K562 (cell line): ENCODE results near the gene PPARD. TPM values are rescaled to one million over a fixed set of nuclear protein-coding genes. Genes with fewer than 3 reads are reported as not detected.

ENCODE experiments used
- FOXM1 ChIP-seq, 2 experiments: fragments of 450-650 bp in 1 of 2; sonication (generic) in 1 of 2; formaldehyde crosslinking in 1 of 2; IDR thresholded peaks; 2 replicates each; pipeline versions ENCODE4 v1.6.1 to v1.9.0; 2017 to 2022; ENCODE audit warnings: low read depth in 2 of 2, mild to moderate bottlenecking in 2 of 2, missing genetic modification reagents in 1 of 2, moderate library complexity in 1 of 2
- GTF2F1 ChIP-seq: IDR thresholded peaks from 2 replicates; pipeline ENCODE4 v1.6.1; 2011; ENCODE audit warnings: low read depth, low read length, improper control_type of control experiment
- KDM5B ChIP-seq: fragments of 200-600 bp; sonication (generic); IDR thresholded peaks from 2 replicates; pipeline ENCODE4 v1.6.1; 2012; ENCODE audit warnings: low read depth, mild to moderate bottlenecking, moderate library complexity, low read length, control low read depth, inconsistent platforms; ENCODE audit not compliant: insufficient replicate concordance
- KLF6 ChIP-seq: fragments of 250-450 bp; sonication (Bioruptor Pico); IDR thresholded peaks from 2 replicates; pipeline ENCODE4 v1.4.0; 2020; ENCODE audit warnings: mild to moderate bottlenecking, moderate library complexity, borderline replicate concordance
- MYNN ChIP-seq, 2 experiments: sonication (generic); formaldehyde crosslinking in 1 of 2; IDR thresholded peaks; 2 replicates each; pipeline versions ENCODE4 v1.5.0 to v1.6.1; 2016 to 2020; ENCODE audit warnings: antibody characterized with exemption in 1 of 2, missing genetic modification reagents in 1 of 2
- NR2C2 ChIP-seq, 2 experiments: fragments of 200-800 bp in 1 of 2; sonication (Bioruptor generic) in 1 of 2; sonication (generic) in 1 of 2; formaldehyde crosslinking in 1 of 2; IDR thresholded peaks; 2 replicates each; pipeline versions ENCODE4 v1.6.1 to v1.8.0; 2016 to 2022; ENCODE audit warnings: mild to moderate bottlenecking in 1 of 2, missing compliant biosample characterization in 1 of 2, missing genetic modification characterization in 1 of 2, missing genetic modification reagents in 1 of 2
- PHB ChIP-seq: fragments of 250-450 bp; sonication (Bioruptor Pico); IDR thresholded peaks from 2 replicates; pipeline ENCODE4 v1.5.0; 2021
- RAD21 ChIP-seq, 2 experiments: fragments of 250-450 bp in 1 of 2; fragments of 450-650 bp in 1 of 2; sonication (Bioruptor Pico) in 1 of 2; formaldehyde crosslinking in 1 of 2; IDR thresholded peaks in 1 of 2; conservative IDR thresholded peaks in 1 of 2; 2 replicates each; pipeline versions ENCODE4 v1.4.0 to v1.8.0; 2020 to 2022; ENCODE audit warnings: mild to moderate bottlenecking in 2 of 2, moderate library complexity in 1 of 2
- RBM34 ChIP-seq: fragments of 200-400 bp; formaldehyde crosslinking; IDR thresholded peaks from 2 replicates; pipeline ENCODE4 v1.6.1; 2018; ENCODE audit warnings: low read length, borderline replicate concordance; ENCODE audit not compliant: insufficient read depth
- RBM39 ChIP-seq: fragments of 200-400 bp; formaldehyde crosslinking; optimal IDR thresholded peaks from 2 replicates; pipeline ENCODE3; 2018; ENCODE audit warnings: low read depth, low read length
- SAFB2 ChIP-seq: fragments of 200-400 bp; formaldehyde crosslinking; IDR thresholded peaks from 2 replicates; pipeline ENCODE4 v1.6.1; 2018; ENCODE audit warnings: borderline replicate concordance, low read length, low read depth, moderate library complexity; ENCODE audit not compliant: severe bottlenecking
- SIX5 ChIP-seq, 2 experiments: IDR thresholded peaks; 2 replicates each; pipeline ENCODE4 v1.6.1; 2011; ENCODE audit warnings: low read length in 2 of 2, borderline replicate concordance in 1 of 2, low read depth in 1 of 2, mild to moderate bottlenecking in 1 of 2, moderate library complexity in 1 of 2; ENCODE audit not compliant: insufficient read depth in 1 of 2
- TBL1XR1 ChIP-seq, 2 experiments: IDR thresholded peaks; 2 replicates each; pipeline ENCODE4 v1.6.1; 2012; ENCODE audit warnings: improper control_type of control experiment in 2 of 2, low read length in 2 of 2, mild to moderate bottlenecking in 1 of 2
- TCF7 ChIP-seq: sonication (generic); IDR thresholded peaks from 2 replicates; pipeline ENCODE4 v1.6.1; 2016; ENCODE audit warnings: antibody characterized with exemption, borderline replicate concordance
- TEAD4 ChIP-seq, 2 experiments: sonication (generic) in 1 of 2; formaldehyde crosslinking in 1 of 2; IDR thresholded peaks; 2 replicates each; pipeline versions ENCODE4 v1.6.1 to v1.8.0; 2012 to 2022; ENCODE audit warnings: borderline replicate concordance in 1 of 2, inconsistent platforms in 1 of 2, low read length in 1 of 2, mild to moderate bottlenecking in 1 of 2, missing genetic modification reagents in 1 of 2
- ZBED1 ChIP-seq: IDR thresholded peaks from 2 replicates; pipeline ENCODE4 v1.6.1; 2014
- ZNF253 ChIP-seq: fragments of 250-450 bp; sonication (Bioruptor Pico); conservative IDR thresholded peaks from 2 replicates; pipeline ENCODE4 v1.6.1; 2021; ENCODE audit warnings: mild to moderate bottlenecking
- ZNF609 ChIP-seq: sonication (generic); formaldehyde crosslinking; IDR thresholded peaks from 2 replicates; pipeline ENCODE4 v1.8.1; 2023; ENCODE audit warnings: missing genetic modification reagents, mild to moderate bottlenecking, borderline replicate concordance
- ZNF668 ChIP-seq: fragments of 250-450 bp; sonication (Bioruptor Pico); IDR thresholded peaks from 2 replicates; pipeline ENCODE4 v1.8.0; 2022; ENCODE audit warnings: mild to moderate bottlenecking, inconsistent platforms
- ZNF76 ChIP-seq: fragments of 250-450 bp; sonication (Bioruptor Pico); IDR thresholded peaks from 2 replicates; pipeline ENCODE4 v1.4.0; 2020; ENCODE audit warnings: mild to moderate bottlenecking, moderate library complexity, borderline replicate concordance
- polyA plus RNA-seq, 8 experiments: library from polyadenylated mRNA; depleted of rRNA in 4 of 8; stranded (reverse) in 5 of 8; unstranded in 3 of 8; fragments of >200 nt; fragmentation: Nextera tagmentation in 2 of 8; fragmentation: Illumina TruSeq in 1 of 8; extraction: Ambion mirVana in 2 of 8; extraction: Trizol in 1 of 8; gene quantifications; 2 replicates each; pipeline versions ENCODE4 v1.2.1 to v1.2.3, GENCODE V29; 2011 to 2014; ENCODE audit warnings: inconsistent platforms in 1 of 8, missing spikeins in 1 of 8
- total RNA-seq, 7 experiments: library from RNA; depleted of rRNA in 6 of 7; stranded (reverse); fragments of >200 nt in 6 of 7; fragmentation: Illumina TruSeq in 2 of 7; extraction: Trizol in 2 of 7; gene quantifications; 2 replicates each; pipeline versions ENCODE4 v1.2.1 to v1.2.3, GENCODE V29; 2011 to 2021; ENCODE audit warnings: low replicate concordance in 1 of 7

Gene PPARD
- total and polyA plus RNA-seq, 9 of the 15 experiments (the other 6 are each of a cell fraction or from before 2014, with no cell fraction given): 0.14 to 13.2 (median 3.8) TPM

DNA sequence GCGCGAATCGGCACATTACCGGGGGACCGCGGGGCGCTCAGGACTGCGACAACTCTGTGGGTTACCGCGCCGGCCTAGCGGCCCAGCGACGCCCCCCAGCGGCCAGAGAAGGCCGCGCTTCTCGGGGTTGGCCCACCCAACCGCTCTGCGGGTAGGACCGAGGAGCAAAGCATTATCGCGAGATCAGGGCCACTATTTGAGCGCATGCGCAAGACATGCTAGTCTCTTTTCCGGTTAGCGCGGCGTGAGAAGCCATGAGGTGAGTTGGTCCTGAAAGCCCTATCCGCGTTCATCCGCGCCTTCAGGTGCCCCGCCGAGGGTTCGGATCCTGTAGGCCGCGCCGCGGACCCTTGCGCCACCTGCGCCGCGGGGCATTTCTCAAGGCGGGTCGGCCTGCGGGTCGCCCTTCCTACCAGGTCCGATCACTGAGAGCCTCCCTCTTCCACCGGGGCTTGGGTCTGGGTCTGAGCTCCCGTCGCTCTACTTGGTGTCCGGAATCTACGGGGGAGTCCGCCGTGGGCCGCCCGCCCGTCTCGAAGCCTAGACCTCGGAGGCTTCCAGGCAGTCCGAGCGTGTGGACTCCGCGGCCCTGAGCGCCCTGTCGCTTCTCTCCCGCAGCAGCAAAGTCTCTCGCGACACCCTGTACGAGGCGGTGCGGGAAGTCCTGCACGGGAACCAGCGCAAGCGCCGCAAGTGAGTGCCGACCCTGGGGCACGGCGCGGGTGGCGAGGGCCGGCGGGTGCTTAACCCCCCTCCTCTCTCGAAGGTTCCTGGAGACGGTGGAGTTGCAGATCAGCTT is 126.0 kb downstream of the PPARD start, which contains the start of gene RPL10A (continued):
- TF ChIP-seq SAFB2: no peak
- 0 out of 2 replicates have a peak, but pooled peaks have one; percentile 50 for TF ChIP-seq TEAD4 (IDR thresholded peaks at IDR 0.05; ENCODE audit: low read length)
- TF ChIP-seq TEAD4 (CRISPR knock-in tag; IDR thresholded peaks at IDR 0.05; ENCODE audit: borderline replicate concordance): 0 out of 2 replicates have a peak, but pooled peaks have one; percentile 17
- no peak for TF ChIP-seq SIX5 (IDR thresholded peaks at IDR 0.05; ENCODE audit: borderline replicate concordance in 1 of 2, insufficient read depth in 1 of 2, low read depth in 1 of 2, low read length in 2 of 2)
- peak; percentile 93; the same call in 1 of the 2 replicates for TF ChIP-seq PHB (CRISPR knock-in tag)
- peak; percentile 57; the same call in 1 of the 2 replicates for TF ChIP-seq MYNN (IDR thresholded peaks at IDR 0.05)
- TF ChIP-seq MYNN (CRISPR knock-in tag; IDR thresholded peaks at IDR 0.05): no peak
- TF ChIP-seq ZNF76: no peak
- TF ChIP-seq ZNF609: peak; percentile 51; the same call in 1 of the 2 replicates
- TF ChIP-seq RAD21 (CRISPR knock-in tag; conservative IDR thresholded peaks at IDR 0.05 in 1 of 2, IDR thresholded peaks at IDR 0.05 in 1 of 2): peak; percentile 91 to 93
- no peak for TF ChIP-seq RBM34
- TF ChIP-seq NR2C2 (CRISPR knock-in tag; IDR thresholded peaks at IDR 0.05): peak; percentile 77; the same call in 1 of the 2 replicates
- TF ChIP-seq NR2C2 (tag; IDR thresholded peaks at IDR 0.05): peak; percentile 56; the same call in 1 of the 2 replicates
- TF ChIP-seq KDM5B: peak; percentile 100
- TF ChIP-seq GTF2F1: peak; percentile 94
- no peak for TF ChIP-seq ZNF253 (CRISPR knock-in tag)
- 0 out of 2 replicates have a peak, but pooled peaks have one; percentile 64 for TF ChIP-seq ZBED1
- TF ChIP-seq TBL1XR1 (IDR thresholded peaks at IDR 0.05; ENCODE audit: low read length in 2 of 2): 0 out of 4 replicates have a peak, but pooled peaks of 1 of the 2 experiments have one; percentile 42
- TF ChIP-seq TCF7: peak; percentile 39; the same call in 1 of the 2 replicates
- TF ChIP-seq FOXM1 (IDR thresholded peaks at IDR 0.05; ENCODE audit: low read depth): no peak
- TF ChIP-seq FOXM1 (CRISPR knock-in tag; IDR thresholded peaks at IDR 0.05; ENCODE audit: low read depth): peak; percentile 92
- 0 out of 2 replicates have a peak, but pooled peaks have one; percentile 27 for TF ChIP-seq ZNF668 (CRISPR knock-in tag)
- peak; percentile 14; the same call in 1 of the 2 replicates for TF ChIP-seq KLF6 (CRISPR knock-in tag)
- peak; percentile 72 for TF ChIP-seq RBM39
